ENCODE data around the gene KIF5B.
A peak's percentile ranks its signal among the peaks of the same experiment; 100 is the strongest.
"Not testable (repeated sequence)": the region's sequence is repeated elsewhere in the genome, so short reads cannot be mapped to it uniquely, and the experiment has no call there.

Gene KIF5B

DNA sequence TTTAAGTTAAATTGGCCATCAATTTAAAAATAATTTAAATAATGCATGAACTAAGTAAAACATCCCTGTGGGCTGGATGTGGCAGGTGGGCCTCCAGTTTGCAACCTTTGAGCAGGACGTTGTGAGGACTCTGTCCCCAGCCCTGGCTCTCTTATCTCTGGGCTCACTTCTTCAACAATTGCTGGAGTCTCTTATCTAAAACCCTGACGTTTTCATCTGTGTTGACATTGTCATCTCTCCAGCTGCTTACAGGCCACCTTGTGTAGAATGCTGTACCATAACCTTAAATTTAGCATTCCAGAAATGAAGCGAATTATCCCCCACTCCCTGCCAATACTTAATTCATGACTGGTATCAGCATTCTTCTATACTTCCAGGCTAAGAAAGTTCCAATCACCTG, 3.2 kb upstream of the KIF5B start:
- DNase-seq (ENCODE audit: low spot score) = no peak

DNA sequence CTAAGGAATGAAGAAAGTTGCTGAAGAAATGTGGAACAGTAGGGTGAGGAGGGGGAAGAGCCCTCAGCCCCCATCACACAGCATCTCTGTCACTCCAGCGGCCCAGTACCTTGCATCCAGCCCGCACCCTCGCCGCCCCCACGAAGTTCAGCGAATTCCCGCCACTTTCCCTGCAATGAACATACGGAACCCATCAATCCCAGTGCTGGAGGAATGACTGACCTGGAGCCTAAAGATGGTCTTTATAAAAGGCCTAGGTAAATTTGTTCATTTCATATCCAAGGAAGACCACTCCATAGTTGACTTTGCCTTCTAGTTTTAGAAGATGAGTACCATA, 779 bp upstream of the KIF5B start:
- no peak for DNase-seq (ENCODE audit: low spot score)

DNA sequence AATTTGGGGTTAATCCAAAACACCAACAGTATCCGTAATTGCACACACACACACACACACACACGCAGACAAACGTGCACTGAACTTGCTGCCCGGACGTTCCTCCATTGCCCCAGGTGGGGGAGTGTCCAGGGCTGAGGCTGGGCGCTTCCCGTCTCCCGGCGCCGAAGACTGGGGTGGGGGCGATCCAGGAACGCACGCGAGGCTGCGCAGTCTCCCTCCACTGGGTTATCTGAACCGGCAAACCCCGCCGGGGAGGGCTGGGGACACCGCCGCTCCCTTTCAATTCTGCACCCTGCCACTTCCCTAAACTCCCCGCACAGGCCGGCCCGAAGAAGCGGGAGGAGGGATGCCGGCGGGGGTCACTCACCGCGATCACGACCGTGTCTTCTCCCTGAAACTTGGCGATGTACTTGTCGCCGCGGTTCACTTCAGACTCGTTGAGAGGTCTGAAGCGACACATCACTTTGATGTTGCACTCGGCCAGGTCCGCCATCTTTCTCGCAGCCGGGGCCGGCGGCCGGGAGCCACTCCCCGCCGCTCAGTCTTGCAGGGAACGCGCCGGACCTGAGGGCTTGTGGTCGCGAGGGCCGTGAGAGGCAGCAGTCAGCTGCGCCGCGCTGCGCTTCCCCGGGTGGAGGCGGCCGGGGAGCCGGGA, 618 bp downstream of the KIF5B start:
- DNase-seq (ENCODE audit: low spot score) = peak; percentile 53

DNA sequence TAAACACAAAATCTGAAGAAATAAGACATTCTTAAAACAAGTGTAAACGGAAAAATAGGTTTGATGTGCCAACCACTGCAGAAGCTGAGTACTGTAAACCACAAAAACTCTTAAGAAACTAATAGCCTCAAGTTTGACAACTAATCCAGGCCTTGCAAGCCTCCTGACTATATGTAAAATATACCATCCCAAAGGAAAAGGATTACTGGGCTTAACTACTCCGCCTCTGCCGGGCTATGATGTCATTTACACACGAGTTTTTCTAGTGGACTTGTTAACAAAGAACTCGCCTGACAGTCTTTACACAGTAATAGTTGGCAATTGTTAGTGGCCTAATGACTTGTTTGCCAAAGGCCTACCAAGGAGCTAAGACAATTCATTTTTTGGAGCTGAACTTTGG, 2.1 kb downstream of the KIF5B start:
- DNase-seq (ENCODE audit: low spot score) = no peak

DNA sequence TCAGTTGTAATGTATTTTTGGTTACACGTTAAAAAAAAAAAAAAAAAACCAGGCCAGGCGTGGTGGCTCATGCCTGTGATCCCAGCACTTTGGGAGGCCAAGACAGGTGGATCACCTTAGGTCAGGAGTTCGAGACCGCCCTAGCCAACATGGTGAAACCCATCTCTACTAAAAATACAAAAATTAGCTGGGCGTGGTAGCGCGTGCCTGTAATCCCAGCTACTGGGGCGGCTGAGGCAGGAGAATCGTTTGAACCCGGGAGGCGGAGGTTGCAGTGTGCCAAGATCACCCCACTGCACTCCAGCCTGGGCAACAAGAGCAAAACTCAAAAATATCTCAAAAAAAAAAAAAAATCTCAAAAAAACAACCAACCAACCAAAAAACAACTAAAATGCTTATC, 2.8 kb downstream of the KIF5B start:
- DNase-seq (ENCODE audit: low spot score) = not testable (repeated sequence)

DNA sequence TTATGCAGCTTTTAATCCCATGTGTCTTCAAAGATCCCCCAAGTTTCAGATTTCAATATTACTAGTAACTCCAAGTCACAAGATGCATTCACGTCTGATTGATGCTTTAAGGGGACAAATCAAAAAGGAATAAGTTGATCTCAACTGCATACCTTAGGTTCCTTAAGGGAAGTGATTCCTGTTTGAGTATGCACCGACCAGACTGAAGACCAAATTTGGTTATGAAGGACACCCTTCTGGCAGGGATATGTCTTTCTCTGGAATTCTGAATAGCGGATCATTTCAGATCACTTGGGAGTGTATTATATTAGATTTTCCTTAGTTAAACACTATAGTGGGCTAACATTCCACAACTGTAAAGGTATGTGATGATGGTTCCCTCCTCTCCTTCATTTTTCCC, 4.3 kb downstream of the KIF5B start:
- DNase-seq (ENCODE audit: low spot score) = no peak

DNA sequence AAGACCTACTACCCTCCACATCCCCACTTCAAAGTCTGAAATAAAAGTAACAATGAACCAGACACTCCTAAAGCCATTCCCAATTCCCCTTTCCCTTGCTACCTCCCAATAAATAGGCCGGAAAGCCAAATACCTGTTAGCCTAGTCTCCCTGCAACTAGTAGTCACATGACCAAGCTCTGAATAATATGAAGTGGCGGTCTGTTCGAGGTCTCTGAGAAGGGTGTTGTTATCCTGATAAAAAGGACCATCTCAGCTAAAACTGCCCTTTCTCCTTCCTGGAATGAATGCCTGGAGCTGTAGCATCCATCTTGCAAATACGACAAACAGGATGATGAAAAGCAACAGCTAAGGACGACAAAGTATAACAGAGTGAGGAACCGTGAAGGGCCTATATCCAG, 6.0 kb downstream of the KIF5B start:
- DNase-seq (ENCODE audit: low spot score) = no peak

DNA sequence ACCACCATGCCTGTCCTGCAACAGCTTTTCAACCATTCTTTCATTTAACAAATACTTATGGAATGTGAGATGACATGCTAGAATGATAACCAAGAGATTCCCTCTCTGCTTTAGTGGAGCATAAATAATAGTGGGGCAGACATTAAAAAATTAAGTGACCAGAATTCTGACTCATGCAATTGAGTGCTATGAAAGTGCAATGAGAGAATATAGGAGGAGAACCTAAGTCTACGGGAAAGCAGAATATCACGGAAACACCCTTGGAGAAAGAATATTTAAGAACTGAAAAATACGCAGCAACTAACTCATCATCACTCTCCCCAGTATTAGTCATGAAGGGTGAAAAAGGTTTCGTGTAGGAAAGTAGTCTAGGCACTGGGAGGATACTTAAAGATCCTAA, 7.1 kb downstream of the KIF5B start:
- DNase-seq (ENCODE audit: low spot score) = no peak

DNA sequence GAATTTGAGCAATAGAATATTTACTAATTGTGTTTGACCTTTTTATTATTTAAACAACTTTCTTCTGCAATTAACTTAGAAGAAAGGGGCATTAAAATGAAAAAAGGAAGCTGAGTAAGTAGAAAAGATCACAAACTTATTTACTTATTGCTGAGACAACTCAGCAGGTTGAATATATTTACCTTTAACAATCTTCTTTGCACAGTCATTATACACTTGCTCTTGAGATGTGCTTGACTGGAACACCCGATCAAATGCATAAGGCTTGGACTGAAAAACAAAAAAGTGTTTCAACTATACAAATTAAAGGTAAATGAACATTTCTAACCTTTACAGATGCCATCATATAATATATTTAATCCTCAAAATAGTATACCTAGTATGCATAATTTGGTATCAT, 7.9 kb downstream of the KIF5B start:
- no peak for DNase-seq (ENCODE audit: low spot score)

DNA sequence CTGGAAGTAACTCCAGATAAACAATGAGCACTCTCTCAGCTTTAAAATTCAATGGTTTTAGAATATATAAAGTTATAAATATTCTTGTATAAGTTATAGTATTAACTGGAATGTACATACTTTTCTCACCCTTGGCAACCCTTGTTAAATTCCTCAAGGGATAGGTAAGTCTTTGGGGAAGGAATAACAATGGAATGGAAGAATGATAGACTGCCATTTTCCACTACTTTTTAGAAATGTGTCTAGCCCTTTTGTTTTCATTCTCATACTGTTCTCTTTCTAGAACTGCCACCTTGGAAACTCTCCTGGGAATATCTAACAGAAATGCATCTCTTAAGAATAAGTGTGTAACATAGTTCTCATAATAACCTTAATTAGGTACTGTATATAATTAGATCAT, 8.3 kb downstream of the KIF5B start:
- no peak for DNase-seq (ENCODE audit: low spot score)

DNA sequence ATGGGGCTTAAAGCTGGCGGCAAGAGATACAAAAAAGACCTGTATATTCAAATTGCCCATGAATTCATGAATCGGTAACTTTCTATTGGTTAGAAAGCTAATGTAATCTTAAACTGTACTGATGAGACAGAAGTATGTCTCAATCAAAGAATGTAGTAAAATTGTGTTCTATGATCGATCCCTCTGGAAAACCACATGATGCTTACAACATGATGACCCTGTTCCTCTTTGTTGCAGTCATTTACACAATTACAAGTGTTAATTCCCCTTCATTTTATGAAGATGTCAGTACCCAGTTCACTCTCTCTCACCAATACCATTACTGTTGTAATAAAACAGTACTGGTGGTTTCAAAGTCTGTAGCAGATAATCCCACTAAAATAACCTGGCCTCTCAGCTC, 10.1 kb downstream of the KIF5B start:
- DNase-seq (ENCODE audit: low spot score) = no peak

DNA sequence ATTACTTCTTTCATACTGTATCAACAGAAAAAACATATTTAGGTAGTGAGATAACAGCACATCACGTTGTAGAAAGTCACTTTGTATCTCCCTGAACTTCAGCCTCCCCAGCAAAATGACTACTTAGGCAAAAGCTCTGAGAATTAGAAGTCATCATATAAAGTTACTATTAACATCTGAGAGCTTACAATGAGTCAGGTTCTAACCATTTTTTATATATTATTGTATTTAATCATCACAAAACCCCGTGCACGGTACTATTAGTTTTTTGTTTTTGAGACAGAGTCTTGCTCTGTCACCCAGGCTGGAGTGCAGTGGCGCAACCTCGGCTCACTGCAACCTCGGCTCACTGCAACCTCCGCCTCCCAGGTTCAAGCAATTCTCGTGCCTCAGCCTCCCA, 13.5 kb downstream of the KIF5B start:
- DNase-seq (ENCODE audit: low spot score) = not testable (repeated sequence)

DNA sequence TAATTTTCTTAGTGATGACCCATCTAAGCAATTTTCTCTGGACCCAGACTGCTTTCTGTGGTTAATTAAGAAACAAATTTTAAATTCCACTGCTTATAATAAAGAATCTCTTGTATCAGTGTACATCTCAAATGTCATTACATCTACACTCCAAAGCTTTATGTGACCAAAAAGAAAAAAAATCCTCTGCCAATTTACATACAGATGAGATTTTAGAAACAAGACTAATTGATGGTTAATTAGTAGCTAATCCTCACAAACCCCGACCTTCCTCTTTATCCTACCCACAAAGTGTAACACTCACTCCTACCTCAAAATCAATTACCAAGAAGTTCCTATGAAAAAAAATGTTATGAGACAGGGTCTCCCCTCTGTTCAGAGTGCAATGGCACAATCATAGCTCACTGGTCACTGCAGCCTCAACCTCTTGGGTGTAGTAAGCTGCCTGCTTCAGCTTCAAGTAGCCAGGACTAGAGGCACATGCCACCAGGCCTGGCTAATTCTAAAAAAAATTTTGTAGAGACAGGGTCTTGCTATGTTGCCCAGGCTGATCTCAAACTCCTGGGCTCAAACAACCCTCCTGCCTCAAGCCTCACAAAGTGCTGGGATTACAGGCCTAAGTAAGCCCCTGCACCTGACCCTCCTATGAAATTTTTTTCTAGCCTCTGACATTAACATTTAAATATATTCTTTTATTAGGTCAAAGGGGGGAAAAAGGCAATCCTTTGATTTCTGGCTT, 14.8 kb downstream of the KIF5B start:
- DNase-seq (ENCODE audit: low spot score) = no peak

DNA sequence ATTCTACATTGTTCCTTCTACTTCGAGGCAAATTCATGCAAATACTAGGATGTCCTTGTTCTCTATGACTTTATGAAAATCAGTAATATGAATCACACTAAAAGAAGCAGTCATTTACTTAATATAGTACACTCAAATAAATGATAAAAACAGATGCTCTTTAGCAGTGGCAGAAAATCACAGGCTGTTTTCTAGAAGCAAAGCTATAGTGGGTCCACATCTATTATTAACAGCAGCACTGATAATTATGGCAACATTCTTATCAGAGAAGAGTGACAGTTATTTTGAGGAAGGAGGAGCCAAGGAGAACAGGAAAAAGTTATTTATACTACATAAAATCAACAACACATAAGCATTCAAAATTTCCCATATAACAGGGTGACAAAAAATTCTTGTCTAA, 16.5 kb downstream of the KIF5B start:
- DNase-seq (ENCODE audit: low spot score) = no peak

DNA sequence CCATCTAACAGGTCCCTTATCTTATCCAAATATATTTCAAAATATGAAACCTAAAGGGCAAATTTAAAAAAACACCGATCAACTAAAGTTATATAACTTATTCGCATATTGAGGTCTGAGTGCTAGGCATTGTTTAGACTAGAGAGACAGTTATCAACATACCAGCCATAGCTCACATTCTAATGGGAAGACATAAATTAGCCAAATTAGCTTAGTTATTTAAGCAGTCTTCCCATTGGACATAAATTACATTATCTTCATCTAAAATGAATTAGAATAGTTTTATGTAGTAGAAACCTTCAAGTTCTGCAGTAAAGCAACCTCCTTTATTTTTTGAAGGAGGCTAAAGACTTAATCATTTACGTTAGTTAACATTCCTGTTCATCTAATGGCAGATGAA, 17.4 kb downstream of the KIF5B start:
- DNase-seq (ENCODE audit: low spot score) = no peak

DNA sequence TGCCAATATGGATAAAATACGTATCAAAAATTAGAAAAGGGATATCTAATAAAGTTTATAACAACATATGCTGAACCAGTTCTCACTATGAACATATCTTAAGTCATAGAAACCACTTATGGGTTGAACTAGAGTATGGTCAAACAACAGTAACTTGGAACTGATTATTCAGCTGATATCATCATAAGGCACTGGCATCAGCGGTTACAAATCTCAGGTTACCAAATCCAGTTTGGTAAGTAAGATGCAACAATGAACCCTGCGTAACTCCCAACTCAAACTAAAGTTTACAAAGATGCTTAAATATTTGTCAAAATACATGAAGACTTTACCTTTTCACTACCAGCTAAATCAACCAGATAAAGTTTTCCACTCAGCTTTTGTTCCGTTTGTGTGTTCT, 19.3 kb downstream of the KIF5B start:
- no peak for DNase-seq (ENCODE audit: low spot score)

DNA sequence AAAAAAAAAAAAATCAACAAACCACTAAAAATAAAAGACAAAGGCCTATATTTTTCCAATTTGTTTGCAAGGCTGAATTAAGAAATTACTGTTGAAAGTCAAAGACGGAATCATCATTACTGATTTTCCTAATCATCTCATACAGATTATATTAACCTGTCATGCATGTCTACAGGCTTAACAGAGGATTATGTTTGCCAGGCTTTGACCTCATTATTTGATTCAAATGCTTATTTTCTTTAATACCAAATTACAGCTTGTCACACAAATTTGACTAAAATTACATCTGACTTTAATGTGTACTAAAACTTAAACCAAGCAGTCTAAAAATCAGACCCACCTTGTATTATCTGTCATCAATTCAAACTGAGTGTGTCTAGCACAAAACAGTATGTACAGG, 21.2 kb downstream of the KIF5B start:
- DNase-seq (ENCODE audit: low spot score) = no peak

DNA sequence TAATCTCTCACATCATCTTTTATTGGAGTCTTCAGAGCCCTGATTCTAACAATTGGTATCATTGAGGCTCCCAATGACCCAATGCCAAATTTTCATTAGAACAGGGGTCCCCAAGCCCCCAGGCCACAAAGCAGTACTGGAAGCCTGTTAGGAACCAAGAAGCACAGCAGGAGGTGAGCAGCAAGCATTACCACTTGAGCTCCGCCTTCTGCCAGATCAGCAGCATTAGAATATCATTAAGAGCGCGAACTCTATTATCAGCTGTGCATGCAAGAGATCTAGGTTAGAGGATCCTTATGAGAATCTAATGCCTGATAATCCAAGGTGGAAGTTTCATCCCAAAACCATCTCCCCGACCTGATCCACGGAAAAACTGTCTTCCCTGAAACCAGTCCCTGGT, 23.1 kb downstream of the KIF5B start:
- DNase-seq (ENCODE audit: low spot score) = no peak

DNA sequence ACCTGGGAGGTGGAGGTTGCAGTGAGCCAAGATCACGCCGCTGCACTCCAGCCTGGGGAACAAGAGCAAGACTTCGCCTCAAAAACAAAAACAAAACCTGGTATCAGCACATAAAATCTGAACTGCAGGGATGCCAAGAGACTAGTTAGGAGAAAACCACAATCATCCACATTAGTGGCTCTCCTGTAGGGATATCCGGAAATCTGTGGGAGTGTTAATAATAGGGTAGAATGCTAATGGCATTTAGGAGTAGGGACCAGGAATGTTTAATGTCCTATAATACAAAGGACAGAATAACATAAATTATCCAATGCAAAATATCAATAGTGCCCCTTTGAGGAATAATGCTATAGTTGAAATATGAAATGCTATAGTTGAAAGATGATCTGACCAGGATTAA, 24.3 kb downstream of the KIF5B start:
- DNase-seq (ENCODE audit: low spot score) = no peak

DNA sequence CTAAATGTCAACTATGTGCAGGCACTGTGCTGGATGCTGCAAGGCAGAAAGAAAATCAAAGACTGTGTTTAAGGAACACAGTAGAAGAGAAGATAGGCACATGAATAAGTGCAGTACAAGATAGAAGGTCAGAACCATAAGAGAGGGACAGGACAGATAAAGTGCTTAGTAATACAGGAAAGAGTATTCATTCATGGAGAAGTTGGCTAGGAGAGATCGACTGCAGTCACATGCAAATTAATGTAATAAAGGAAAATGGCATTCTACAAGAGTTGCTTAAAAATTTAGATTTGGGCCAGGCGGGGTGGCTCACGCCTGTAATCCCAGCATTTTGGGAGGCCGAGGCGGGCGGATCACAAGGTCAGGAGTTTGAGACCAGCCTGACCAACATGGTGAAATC, 24.8 kb downstream of the KIF5B start:
- DNase-seq (ENCODE audit: low spot score) = no peak

DNA sequence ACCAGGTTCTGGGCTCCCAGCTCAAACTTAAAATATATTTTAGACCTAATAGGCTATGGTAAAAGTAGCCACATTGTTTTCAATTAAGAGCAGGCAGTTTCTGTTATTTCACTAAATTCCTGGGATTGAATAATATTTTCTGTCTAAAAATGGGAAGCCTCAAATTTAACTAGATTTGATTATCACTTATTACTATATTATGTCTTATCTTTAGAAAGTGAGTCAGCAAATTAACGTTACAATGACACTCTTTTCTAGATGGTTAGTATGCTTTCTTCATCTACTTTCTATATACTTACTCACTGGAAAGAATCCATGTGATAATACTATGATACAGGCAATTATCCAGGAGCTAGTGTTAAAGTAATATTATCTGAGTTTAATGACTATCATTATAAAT, 27.5 kb downstream of the KIF5B start:
- DNase-seq (ENCODE audit: low spot score) = no peak

DNA sequence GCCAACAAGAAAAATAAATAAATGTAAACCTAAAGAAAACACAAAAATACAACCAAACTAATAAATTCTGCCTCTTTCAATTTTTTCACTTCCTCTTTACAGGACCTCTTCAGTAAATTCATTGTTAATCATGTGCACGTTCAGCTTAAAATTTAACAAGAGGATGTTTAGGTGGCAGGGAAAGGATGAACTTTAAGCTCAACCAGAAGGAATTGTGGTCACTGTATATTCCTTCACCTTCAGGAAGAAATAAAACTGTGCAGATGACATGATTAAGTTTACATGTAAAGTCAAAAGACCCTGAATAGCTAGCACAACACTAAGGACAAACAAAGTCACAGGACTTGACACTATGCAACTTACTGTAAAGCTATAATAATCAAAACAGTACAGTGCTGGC, 33.0 kb downstream of the KIF5B start:
- DNase-seq (ENCODE audit: low spot score) = no peak

DNA sequence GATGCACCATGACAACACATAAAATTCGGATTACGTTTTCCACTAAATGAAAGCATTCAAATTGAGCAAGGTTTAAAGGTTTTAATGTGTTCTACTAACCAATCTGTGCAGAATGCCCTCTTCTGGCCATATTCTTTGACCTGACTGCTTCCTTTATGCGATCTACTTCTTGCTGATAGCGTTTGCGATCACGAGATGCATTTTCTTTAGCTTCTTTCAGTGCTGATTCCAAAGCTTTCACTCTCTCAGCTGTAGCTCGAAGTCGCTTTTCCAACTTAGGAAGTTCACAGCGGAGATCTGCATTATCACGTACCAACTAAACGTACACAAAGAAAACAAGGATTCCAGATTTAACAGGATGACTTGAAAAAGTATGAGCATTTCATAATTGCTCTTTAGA, 39.2 kb downstream of the KIF5B start:
- DNase-seq (ENCODE audit: low spot score) = no peak

DNA sequence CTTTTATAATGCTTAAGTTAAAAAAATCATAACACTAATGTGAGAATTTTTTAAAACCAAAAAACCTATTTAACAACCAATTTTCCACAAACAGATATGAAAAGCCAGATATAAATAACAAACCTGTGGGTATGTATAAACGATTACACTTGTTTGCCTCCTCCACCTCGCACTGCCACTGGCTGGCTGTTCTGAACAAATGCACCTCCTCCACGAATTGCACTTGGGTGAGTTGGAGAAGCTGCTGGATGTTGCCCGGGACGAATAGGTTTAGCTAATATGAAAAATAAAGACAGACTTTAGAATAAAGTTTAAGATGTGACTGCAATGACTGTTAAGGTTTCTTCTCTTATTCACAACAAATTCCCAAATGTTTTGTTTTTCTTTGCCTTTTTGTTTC, 40.8 kb downstream of the KIF5B start:
- DNase-seq (ENCODE audit: low spot score) = no peak

All from cerebellar cortex (tissue), 1 donor.